Measurements from ENCODE around the gene MON1B. TPM values are rescaled to one million over a fixed set of nuclear protein-coding genes. Genes with fewer than 3 reads are reported as not detected.
A peak's percentile ranks its signal among the peaks of the same experiment; 100 is the strongest.
"Not testable (repeated sequence)": the region's sequence is repeated elsewhere in the genome, so short reads cannot be mapped to it uniquely, and the experiment has no call there.

The MON1B gene
- total RNA-seq = 29.0 TPM

GRCh38 chr16:77190478-77191258 lies at the start of gene MON1B:
Gene MON1B, plus strand, starts transcription at chr16:77191190. Its CDS starts 296 bp downstream, at chr16:77191486.
- ATAC-seq = peak; percentile 99

GRCh38 chr16:77143364-77143763 lies 47.6 kb upstream of the MON1B start:
- ATAC-seq = no peak

- no peak for ATAC-seq
These were observed 42.9 kb upstream of the MON1B start for GRCh38 chr16:77148121-77148520.

- ATAC-seq = no peak
These were observed 33.5 kb upstream of the MON1B start for GRCh38 chr16:77157346-77158058.

- ATAC-seq = no peak
These were observed 32.7 kb upstream of the MON1B start for GRCh38 chr16:77158293-77158692.

GRCh38 chr16:77165006-77165405 lies 26.0 kb upstream of the MON1B start:
- ATAC-seq = no peak

GRCh38 chr16:77165536-77166236 lies 25.3 kb upstream of the MON1B start:
- not testable (repeated sequence) for ATAC-seq

GRCh38 chr16:77166726-77167125 lies 24.3 kb upstream of the MON1B start:
- no peak for ATAC-seq

GRCh38 chr16:77168901-77169300 lies 22.1 kb upstream of the MON1B start:
- ATAC-seq = no peak

GRCh38 chr16:77169650-77170236 lies 21.2 kb upstream of the MON1B start:
- peak; percentile 72 for ATAC-seq

- ATAC-seq = no peak
These were observed 20.2 kb upstream of the MON1B start for GRCh38 chr16:77170805-77171204.

- ATAC-seq = peak; percentile 55
These were observed 19.0 kb upstream of the MON1B start for GRCh38 chr16:77171745-77172635.

- ATAC-seq = no peak
These were observed 18.0 kb upstream of the MON1B start for GRCh38 chr16:77172951-77173350.

- ATAC-seq = no peak
These were observed 7.9 kb upstream of the MON1B start for GRCh38 chr16:77183137-77183536.

- ATAC-seq = not testable (repeated sequence)
These were observed 4.7 kb upstream of the MON1B start for GRCh38 chr16:77186298-77186697.

GRCh38 chr16:77190190-77190477 lies 856 bp upstream of the MON1B start:
- ATAC-seq = no peak

GRCh38 chr16:77191259-77191969 lies 424 bp downstream of the MON1B start:
- no peak for ATAC-seq

- ATAC-seq = no peak
These were observed 2.4 kb downstream of the MON1B start for GRCh38 chr16:77193377-77193776.

GRCh38 chr16:77194295-77195231 lies 3.6 kb downstream of the MON1B start:
- ATAC-seq = no peak

- no peak for ATAC-seq
These were observed 4.4 kb downstream of the MON1B start for GRCh38 chr16:77195411-77195810.
